HG02763 (cell line): ENCODE data around the gene TRAF3IP3.

ENCODE experiments used
- ATAC-seq: cut with Tn5 transposase; IDR thresholded peaks from one replicate; pipeline ENCODE4 v1.9.1; 2021; ENCODE audit warnings: mild to moderate bottlenecking, moderate library complexity; ENCODE audit not compliant: unreplicated experiment

Gene TRAF3IP3

DNA sequence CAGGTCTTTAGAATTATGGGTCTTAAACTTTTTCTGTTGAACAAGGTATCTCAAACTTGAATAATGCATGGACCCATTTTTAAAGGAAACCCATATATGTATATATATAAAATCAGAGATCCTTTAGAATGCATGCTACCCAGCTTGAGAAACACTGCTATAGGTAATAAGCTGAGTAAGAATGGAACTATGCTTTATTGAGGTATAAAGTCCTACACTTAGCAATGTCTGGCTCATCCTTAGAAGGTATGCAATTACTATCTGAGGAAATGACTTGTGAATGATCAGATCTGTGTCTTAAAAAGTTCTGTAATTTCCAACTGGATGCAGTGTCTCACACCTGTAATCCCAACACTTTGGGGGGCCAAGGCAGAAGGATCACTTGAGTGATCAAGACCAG lies 11.2 kb downstream of the TRAF3IP3 start:
- ATAC-seq = no peak

DNA sequence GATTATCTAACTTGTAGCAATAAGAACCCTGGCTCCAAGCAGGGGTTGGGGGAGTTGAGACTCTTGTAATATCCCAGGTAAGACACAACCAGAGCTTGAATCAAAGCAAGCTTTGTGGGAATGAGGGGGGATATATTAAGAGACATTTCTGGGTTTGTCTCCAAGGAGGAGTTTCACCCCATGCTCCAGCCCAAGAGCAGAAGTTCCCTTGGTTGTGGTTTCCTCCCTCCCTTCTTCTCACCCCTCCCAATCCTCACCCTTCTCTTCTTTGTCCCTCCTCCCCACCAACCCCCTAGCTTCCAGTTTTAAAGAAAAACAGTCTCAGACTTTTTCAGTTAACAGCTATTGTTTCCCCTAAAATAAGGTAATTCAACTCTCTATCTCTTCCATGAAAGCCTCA lies 11.9 kb downstream of the TRAF3IP3 start:
- ATAC-seq = no peak

DNA sequence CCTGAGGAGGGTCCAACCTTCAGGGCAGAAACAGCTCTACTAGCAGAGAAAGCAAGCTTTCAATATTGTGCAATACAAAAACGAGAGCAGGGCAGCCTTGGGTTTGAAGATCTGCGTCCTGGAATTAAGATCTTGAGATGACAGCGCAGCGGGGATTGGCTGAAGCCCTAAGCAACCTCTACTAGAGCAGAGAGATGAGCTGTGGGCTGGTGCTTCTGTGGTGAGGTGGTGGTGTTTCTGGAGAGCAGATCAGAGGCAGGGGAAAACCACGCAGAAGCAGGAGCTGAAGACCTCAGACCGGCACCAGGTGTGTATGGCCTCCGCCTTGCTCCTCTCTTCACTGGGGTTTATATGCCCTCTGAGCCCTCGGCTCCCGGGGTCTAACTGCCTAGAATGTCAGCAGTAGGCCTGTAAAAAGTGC lies 12.5 kb downstream of the TRAF3IP3 start:
- peak; percentile 80 for ATAC-seq

DNA sequence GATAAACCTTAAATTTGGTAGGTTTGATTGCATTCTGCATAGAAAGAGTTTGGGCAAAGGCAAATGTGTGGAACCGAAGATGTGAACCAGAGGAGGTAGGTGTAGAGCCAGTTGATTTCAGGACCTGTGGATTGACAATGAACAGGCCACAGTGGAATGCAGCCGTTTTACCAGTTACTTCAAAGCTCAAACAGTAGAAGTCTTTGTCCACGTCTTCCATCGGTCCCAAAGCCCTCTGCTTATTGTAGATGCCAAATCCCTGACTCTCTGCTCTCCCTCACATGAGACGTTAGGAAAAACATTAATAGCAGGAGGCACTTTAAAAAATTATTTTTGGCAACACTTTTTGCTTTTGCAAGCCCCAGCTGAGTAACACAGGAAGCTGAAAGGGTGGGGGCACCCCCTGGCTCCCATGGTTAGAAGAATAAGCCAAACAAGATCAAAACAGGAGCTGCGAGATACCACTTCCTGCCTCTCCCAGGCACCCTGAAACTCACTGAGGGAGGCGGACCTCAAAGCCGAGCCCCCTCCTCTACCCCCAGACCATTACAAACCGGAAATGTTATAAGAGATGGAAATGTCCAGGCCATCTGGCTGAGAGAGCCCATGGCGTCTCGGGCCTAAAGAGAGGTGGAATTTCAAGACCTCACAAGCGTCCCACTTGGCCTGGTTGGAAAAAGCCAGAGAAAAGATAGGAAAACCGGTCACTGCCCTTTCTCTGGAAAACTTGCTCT lies 13.5 kb downstream of the TRAF3IP3 start:
- ATAC-seq = peak; percentile 73

DNA sequence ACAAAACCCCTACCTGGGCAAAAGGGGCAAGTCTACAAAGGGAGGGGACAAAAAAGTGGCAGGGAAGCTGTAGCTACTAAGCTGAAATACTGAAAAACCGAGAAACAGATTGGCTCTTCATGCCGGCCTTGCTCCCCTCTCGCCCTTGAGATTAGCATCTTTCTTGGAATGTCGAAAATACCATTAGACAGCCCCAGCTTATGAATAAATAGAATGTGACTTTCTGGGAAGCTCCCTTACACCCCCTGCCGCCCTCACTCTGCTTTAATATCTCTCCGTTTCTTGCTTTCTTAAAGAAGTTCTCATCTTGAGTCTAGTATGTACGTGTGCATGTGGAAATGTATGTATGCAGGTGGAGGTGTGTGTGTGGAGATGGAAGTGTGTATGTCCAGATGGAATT lies 14.1 kb downstream of the TRAF3IP3 start:
- ATAC-seq = no peak

- ATAC-seq = no peak
Observed at GRCh38 chr1:209770636-209771415, 15.0 kb downstream of the TRAF3IP3 start.

GRCh38 chr1:209772126-209772525 lies 16.3 kb downstream of the TRAF3IP3 start:
- no peak for ATAC-seq

- ATAC-seq = no peak
Observed at GRCh38 chr1:209774592-209774991, 18.7 kb downstream of the TRAF3IP3 start.

DNA sequence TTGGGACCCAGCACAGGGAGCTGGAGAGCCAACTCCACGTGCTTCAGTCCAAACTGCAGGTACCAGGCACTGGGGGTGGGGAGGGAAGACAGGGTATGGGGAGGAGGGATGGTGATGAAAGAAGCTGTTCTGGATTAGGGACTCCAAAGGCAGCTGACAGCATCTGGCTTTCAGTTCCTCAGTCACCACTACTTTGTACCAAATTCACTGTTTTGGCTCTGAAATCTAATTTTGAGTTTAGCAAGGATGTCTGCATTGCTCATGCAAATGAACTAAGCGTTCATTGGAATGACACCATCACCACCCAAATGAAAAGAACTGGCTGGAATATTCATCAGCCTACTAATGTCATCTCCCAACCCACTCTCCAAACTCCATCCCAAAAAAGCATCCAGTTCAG lies 19.8 kb downstream of the TRAF3IP3 start:
- no peak for ATAC-seq

- ATAC-seq = no peak
Observed at GRCh38 chr1:209777587-209777986, 21.7 kb downstream of the TRAF3IP3 start.

DNA sequence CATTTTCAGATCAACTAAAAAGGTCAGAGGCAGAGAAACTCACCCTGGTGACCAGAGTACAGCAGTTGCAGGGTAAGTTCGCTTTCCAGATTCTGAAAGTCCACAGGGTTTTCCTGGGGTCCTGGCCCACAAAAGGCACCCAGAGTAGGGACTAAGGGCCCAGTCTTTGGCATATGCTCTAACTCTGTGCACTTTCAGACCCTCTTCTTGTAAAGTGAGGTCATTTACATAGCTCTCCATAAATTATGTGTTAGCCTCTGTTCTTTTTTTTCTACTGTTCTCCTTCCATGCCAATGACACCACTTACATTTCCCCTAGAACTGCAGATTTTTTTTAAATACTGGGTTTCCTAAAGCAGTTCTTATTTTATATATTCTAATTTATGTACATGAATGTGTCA lies 22.2 kb downstream of the TRAF3IP3 start:
- no peak for ATAC-seq

- ATAC-seq = no peak
Observed at GRCh38 chr1:209780268-209780667, 24.4 kb downstream of the TRAF3IP3 start.

GRCh38 chr1:209783386-209783785 lies 27.5 kb downstream of the TRAF3IP3 start:
- no peak for ATAC-seq

DNA sequence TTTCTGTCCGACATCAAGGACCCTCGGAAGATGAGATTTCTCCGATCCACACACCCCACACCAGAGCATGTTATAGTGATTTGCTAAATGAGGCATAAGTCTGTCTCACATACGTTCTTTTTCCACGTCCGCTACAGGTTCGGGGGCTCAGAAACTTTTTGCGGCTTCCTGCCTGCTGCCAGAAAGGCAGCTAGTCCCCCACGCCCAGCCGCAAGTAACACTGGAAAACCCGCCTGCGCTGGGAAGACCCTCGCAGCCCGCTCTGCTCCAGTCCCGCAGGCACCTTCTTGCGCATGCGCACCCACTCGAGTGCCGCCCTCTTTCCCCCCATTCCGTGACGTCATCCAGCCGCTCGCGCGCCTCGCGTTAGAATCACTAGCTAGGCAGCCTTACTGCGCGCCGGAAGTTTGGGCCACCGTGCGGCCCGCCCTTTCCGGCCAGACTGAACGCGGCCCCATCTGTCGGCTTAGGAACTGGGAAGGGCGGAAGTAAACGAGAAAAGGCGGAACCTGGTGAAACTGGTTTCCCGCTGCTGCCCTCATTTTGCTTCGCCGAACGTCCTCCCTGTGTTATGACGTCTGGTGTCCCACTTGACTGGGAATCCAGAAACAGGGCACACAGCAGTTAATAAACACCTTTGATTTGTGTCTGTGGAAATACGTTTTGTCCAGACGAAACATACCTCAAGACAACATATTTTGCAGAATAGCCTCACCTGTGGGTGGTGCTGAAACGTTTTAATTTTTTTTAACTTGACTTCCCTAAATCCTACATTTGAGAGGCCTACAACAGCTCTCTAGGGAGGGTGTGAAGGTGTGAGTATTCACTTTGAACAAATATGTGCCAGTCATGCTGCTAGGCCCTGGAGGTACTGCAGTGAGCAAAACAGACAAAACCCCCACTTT lies 28.7 kb downstream of the TRAF3IP3 start, which contains the start of gene C1orf74:
C1orf74 (minus strand) TSS at position 295 of the 905 bp plus-strand sequence. CDS start 925 bp downstream, outside the sequence.
- peak; percentile 99 for ATAC-seq

DNA sequence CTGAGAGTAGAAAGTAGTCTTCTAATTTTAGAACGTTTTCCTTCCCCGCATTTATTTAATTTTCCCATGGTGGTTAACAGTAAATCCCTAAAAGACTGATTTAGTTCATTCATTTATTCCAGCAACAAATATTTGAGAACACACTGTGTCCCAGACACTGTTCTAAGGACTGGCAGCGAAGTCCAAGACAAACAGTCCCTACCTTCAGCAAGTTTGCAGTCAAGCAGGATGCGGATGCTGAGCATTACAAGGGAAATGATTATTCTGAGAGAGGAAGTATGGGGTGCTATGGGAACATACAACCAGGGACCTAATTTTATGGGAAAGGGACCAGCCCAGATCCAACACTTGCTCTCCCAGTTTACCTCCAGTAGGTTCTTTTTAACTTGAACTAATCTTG lies 29.7 kb downstream of the TRAF3IP3 start:
- no peak for ATAC-seq

DNA sequence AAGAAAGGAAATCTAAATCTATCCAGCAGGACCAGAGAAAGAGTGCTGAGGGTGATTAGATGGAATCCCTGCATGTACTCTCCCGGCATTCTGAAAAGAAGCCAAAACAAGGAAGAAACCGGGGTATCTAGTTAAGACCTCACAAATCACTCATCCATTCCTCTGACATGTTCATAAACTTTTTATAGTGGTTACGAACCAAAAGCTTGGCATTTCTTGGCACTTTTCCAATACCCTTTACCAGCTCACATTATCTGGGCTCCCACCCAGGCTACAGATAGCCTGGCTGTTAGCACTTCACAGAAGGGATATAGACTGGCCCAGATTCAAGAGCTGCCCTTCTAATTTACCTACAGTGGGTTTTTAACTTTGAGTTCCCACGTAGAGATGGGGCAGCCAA lies 30.3 kb downstream of the TRAF3IP3 start:
- no peak for ATAC-seq

DNA sequence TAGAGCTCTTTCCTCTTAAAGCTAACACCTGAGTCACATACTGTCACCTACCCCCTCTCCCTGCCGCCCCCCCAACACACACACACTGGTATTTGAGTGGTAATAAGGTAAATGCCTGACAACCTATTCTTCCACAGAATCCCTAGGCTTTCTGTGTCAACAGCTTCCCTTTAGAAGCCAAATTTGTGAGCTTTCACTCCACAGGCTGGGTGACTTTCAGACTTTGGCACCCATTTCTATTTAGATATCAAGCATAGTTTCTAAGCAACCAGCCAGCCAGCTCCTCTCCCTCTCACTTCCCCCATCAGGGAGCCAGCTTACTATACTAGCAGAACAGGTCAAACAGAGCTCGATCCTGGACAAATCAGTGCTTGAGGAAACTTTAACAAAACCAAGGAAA lies 31.7 kb downstream of the TRAF3IP3 start:
- ATAC-seq = no peak

GRCh38 chr1:209789245-209789644 lies 33.4 kb downstream of the TRAF3IP3 start:
- ATAC-seq = no peak

- ATAC-seq = no peak
Observed at GRCh38 chr1:209790286-209791193, 34.7 kb downstream of the TRAF3IP3 start.

DNA sequence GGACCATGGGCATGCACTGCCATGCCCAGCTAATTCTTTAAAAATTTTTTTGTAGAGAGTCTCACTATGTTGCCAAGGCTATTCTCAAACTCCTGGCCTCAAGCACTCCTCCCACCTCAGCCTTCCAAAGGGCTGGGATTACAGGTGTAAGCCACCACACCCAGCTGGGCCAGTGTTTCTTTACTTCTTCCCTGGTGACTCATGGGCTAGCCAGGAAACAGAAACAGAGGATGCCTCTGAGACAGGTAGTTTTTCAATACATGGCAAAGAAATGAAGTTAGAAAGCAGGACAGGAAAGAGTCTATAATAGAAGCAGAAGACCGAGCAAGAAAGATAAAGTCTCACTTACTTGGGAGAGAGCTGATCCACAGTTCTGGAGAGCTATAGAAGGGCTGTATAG lies 36.1 kb downstream of the TRAF3IP3 start:
- no peak for ATAC-seq
